Tibial artery (tissue), 4 donors: ENCODE measurements around the gene MYO1C.

Source experiments
- DNase-seq, 2 donors: peaks; one replicate each; pipeline ENCODE4 v3.0.0-alpha.2; 2019
- H3K27ac ChIP-seq, 2 donors: fragments of 200-600 bp; sonication (generic) in 1 of 2; 1 replicate in 1 of 2; 2 replicates in 1 of 2; pipeline ENCODE4 v1.5.1; 2018 to 2019; ENCODE audit warnings: mild to moderate bottlenecking in 1 of 2
- H3K27me3 ChIP-seq, 2 donors: fragments of 200-600 bp; sonication (generic) in 1 of 2; one replicate each; pipeline versions ENCODE4 v1.5.1 to v1.6.0; 2016 to 2019
- H3K36me3 ChIP-seq, 3 donors: fragments of 200-600 bp; sonication (generic) in 2 of 3; one replicate each; pipeline ENCODE4 v1.5.1; 2016 to 2019; ENCODE audit warnings: mild to moderate bottlenecking in 2 of 3
- H3K4me1 ChIP-seq, 4 donors: fragments of 200-600 bp; sonication (generic) in 2 of 4; 1 replicate in 3 of 4; 2 replicates in 1 of 4; pipeline ENCODE4 v1.5.1; 2016 to 2019
- H3K4me3 ChIP-seq, 2 donors: fragments of 200-600 bp; sonication (generic) in 1 of 2; 1 replicate in 1 of 2; 2 replicates in 1 of 2; pipeline ENCODE4 v1.5.1; 2018 to 2019; ENCODE audit warnings: mild to moderate bottlenecking in 2 of 2
- H3K9me3 ChIP-seq, 3 donors: fragments of 200-600 bp; sonication (generic) in 1 of 3; one replicate each; pipeline ENCODE4 v1.5.1; 2016 to 2019
- CTCF ChIP-seq, 2 experiments: fragments of 200-600 bp in 1 of 2; fragments of 450-650 bp in 1 of 2; IDR thresholded peaks; one replicate each; pipeline ENCODE4 v1.5.1; 2017 to 2019; ENCODE audit warnings: antibody characterized with exemption in 2 of 2, mild to moderate bottlenecking in 1 of 2, moderate library complexity in 1 of 2
- intact Hi-C: fragments of 100-400 bp; cut with DNase I; formaldehyde crosslinking; loops from one replicate; pipeline ENCODE4 v1.15.0; 2023; ENCODE audit warnings: low total_unique reads

Gene MYO1C

GRCh38 chr17:1504866-1505265 is 12.4 kb upstream of the MYO1C start:
- peaks cover 39 to 77% (median 53%) of the 10 kb centered on the region in 3 donors for H3K36me3 ChIP-seq
- no peaks in the 10 kb centered on the region for H3K27me3 ChIP-seq
- TF ChIP-seq CTCF (IDR thresholded peaks at IDR 0.05) = no peak
- no peak overlapping the region for H3K4me3 ChIP-seq
- no peak for DNase-seq
- no peaks in the 10 kb centered on the region for H3K9me3 ChIP-seq
- intact Hi-C loops = no loop called here
- no peak overlapping the region for H3K27ac ChIP-seq
- H3K4me1 ChIP-seq = no peaks in the 10 kb centered on the region

GRCh38 chr17:1503699-1504098 is 11.2 kb upstream of the MYO1C start:
- no peak overlapping the region for H3K27ac ChIP-seq
- no peaks in the 10 kb centered on the region for H3K27me3 ChIP-seq
- H3K36me3 ChIP-seq = peaks cover 27 to 77% (median 43%) of the 10 kb centered on the region in 3 donors
- H3K4me1 ChIP-seq = no peaks in the 10 kb centered on the region
- TF ChIP-seq CTCF (IDR thresholded peaks at IDR 0.05) = no peak
- no peak overlapping the region for H3K4me3 ChIP-seq
- intact Hi-C loops = no loop called here
- DNase-seq = no peak
- H3K9me3 ChIP-seq = no peaks in the 10 kb centered on the region

GRCh38 chr17:1498869-1499268 is 6.4 kb upstream of the MYO1C start:
- H3K4me3 ChIP-seq = no peak overlapping the region
- intact Hi-C loops = no loop called here
- no peak for DNase-seq
- H3K36me3 ChIP-seq = peaks cover 11 to 61% (median 27%) of the 10 kb centered on the region in 3 donors
- TF ChIP-seq CTCF (IDR thresholded peaks at IDR 0.05) = no peak
- H3K27me3 ChIP-seq = no peaks in the 10 kb centered on the region
- peaks cover 0 to 38% (median 32%) of the 10 kb centered on the region in 4 donors for H3K4me1 ChIP-seq
- no peaks in the 10 kb centered on the region for H3K9me3 ChIP-seq
- no peak overlapping the region for H3K27ac ChIP-seq

GRCh38 chr17:1498233-1498632 is 5.7 kb upstream of the MYO1C start:
- Histone ChIP-seq H3K9me3 (no peaks in the 10 kb centered on the region), H3K4me1 (peaks cover 0 to 45% (median 38%) of the 10 kb centered on the region in 4 donors), H3K36me3 (peaks cover 11 to 56% (median 25%) of the 10 kb centered on the region in 3 donors), H3K27me3 (no peaks in the 10 kb centered on the region), H3K27ac (peak overlapping the region in 1 of 2 donors; percentile 99), H3K4me3 (no peak overlapping the region)
- DNase-seq = no peak
- TF ChIP-seq CTCF (IDR thresholded peaks at IDR 0.05) = no peak
- intact Hi-C loops = no loop called here

GRCh38 chr17:1497831-1498230 is 5.3 kb upstream of the MYO1C start:
- Histone ChIP-seq H3K36me3 (peaks cover 11 to 56% (median 25%) of the 10 kb centered on the region in 3 donors), H3K4me1 (peaks cover 0 to 49% (median 42%) of the 10 kb centered on the region in 4 donors), H3K27me3 (no peaks in the 10 kb centered on the region), H3K4me3 (no peak overlapping the region), H3K27ac (peak overlapping the region in 1 of 2 donors; percentile 99), H3K9me3 (no peaks in the 10 kb centered on the region)
- intact Hi-C loops = no loop called here
- no peak for TF ChIP-seq CTCF (IDR thresholded peaks at IDR 0.05)
- DNase-seq = no peak

- intact Hi-C loops = no loop called here
- Histone ChIP-seq H3K9me3 (no peaks in the 10 kb centered on the region), H3K4me1 (peaks cover 5 to 58% (median 52%) of the 10 kb centered on the region in 4 donors), H3K27me3 (no peaks in the 10 kb centered on the region), H3K4me3 (no peak overlapping the region), H3K27ac (peak overlapping the region; percentile 99), H3K36me3 (peaks cover 8 to 47% (median 25%) of the 10 kb centered on the region in 3 donors)
- TF ChIP-seq CTCF (IDR thresholded peaks at IDR 0.05) = no peak
- no peak for DNase-seq
Observed at GRCh38 chr17:1496869-1497268, 4.4 kb upstream of the MYO1C start.
